ENCODE measurements around the gene RFXANK. TPM values are rescaled to one million over a fixed set of nuclear protein-coding genes. Genes with fewer than 3 reads are reported as not detected.

The RFXANK gene
- total RNA-seq, 1 donor from 2014 or later, result 111 TPM

GRCh38 chr19:19227217-19227616 lies 35.2 kb downstream of the RFXANK start:
- H3K36me3 Mint-ChIP-seq (ENCODE audit: low read depth), result no peaks in the 10 kb centered on the region
- TF ChIP-seq CTCF (conservative IDR thresholded peaks at IDR 0.05), result no peak
- H3K27me3 Mint-ChIP-seq (ENCODE audit: low read depth), result peaks cover 63% of the 10 kb centered on the region
- no peak overlapping the region for H3K27ac Mint-ChIP-seq (ENCODE audit: unreplicated experiment)
- H3K4me3 Mint-ChIP-seq, result no peak overlapping the region
- no peaks in the 10 kb centered on the region for H3K9me3 Mint-ChIP-seq
- H3K4me1 Mint-ChIP-seq, result no peaks in the 10 kb centered on the region
- no peak for DNase-seq (ENCODE audit: low read depth, low spot score)

- no peak for TF ChIP-seq CTCF (conservative IDR thresholded peaks at IDR 0.05)
- no peak for DNase-seq (ENCODE audit: low read depth, low spot score)
- Mint-ChIP-seq H3K27ac (ENCODE audit: unreplicated experiment) (no peak overlapping the region), H3K27me3 (ENCODE audit: low read depth) (peaks cover 50% of the 10 kb centered on the region), H3K4me1 (no peaks in the 10 kb centered on the region), H3K4me3 (no peak overlapping the region), H3K36me3 (ENCODE audit: low read depth) (peaks cover 3% of the 10 kb centered on the region), H3K9me3 (no peaks in the 10 kb centered on the region)
These were observed 37.6 kb downstream of the RFXANK start for GRCh38 chr19:19229701-19230100.

DNA sequence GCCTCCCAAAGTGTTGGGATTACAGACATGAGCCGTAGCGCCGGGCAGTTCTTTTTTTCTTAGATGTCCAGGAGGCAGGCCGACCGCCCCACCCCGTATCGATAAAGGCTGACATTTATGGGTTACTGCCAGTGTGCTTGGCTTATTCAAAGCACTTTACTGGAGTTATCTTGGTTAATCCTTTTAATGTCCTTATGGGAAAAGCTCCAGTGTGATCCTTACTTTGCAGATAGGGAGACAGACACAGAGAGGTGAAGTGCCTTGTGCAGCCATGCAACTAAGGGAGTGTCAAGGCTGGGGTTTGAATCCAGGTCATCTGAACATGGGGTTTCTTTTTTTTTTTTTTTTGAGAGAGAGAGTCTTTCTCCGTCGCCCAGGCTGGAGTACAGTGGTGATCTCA lies 38.9 kb downstream of the RFXANK start:
- no peak overlapping the region for H3K4me3 Mint-ChIP-seq
- DNase-seq (ENCODE audit: low read depth, low spot score), result no peak
- TF ChIP-seq CTCF (conservative IDR thresholded peaks at IDR 0.05), result no peak
- H3K27ac Mint-ChIP-seq (ENCODE audit: unreplicated experiment), result no peak overlapping the region
- H3K27me3 Mint-ChIP-seq (ENCODE audit: low read depth), result peaks cover 40% of the 10 kb centered on the region
- peaks cover 2% of the 10 kb centered on the region for H3K9me3 Mint-ChIP-seq
- no peaks in the 10 kb centered on the region for H3K4me1 Mint-ChIP-seq
- H3K36me3 Mint-ChIP-seq (ENCODE audit: low read depth), result peaks cover 3% of the 10 kb centered on the region

DNA sequence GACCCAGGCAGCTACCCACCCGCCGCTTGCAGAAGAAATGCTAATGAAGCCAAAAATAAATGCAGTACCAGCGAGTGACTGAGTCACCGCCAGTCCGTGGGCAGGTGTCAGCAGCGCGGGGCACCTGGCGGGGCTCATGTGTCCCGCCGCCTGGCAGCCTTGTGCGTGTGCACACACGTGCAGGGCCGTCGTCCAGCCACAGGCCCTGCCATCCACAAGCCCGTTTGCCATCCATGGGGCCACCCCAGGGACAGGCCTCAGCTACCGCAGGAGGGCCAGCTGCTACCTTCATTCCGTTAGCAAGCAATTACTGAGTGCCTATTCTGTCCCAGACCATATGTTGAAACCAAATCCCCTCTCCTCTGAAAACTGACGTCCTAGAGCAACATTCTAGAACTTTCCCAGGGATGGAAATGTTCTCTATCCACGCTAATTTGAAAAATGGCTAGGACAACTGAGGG lies 40.2 kb downstream of the RFXANK start:
- TF ChIP-seq CTCF (conservative IDR thresholded peaks at IDR 0.05), result no peak
- no peaks in the 10 kb centered on the region for H3K4me1 Mint-ChIP-seq
- H3K27me3 Mint-ChIP-seq (ENCODE audit: low read depth), result peaks cover 34% of the 10 kb centered on the region
- peaks cover 5% of the 10 kb centered on the region for H3K36me3 Mint-ChIP-seq (ENCODE audit: low read depth)
- no peak overlapping the region for H3K4me3 Mint-ChIP-seq
- no peak overlapping the region for H3K27ac Mint-ChIP-seq (ENCODE audit: unreplicated experiment)
- peaks cover 6% of the 10 kb centered on the region for H3K9me3 Mint-ChIP-seq
- DNase-seq (ENCODE audit: low read depth, low spot score), result no peak

- Mint-ChIP-seq H3K36me3 (ENCODE audit: low read depth) (peaks cover 5% of the 10 kb centered on the region), H3K9me3 (peaks cover 6% of the 10 kb centered on the region), H3K27me3 (ENCODE audit: low read depth) (peaks cover 26% of the 10 kb centered on the region), H3K4me3 (no peak overlapping the region), H3K27ac (ENCODE audit: unreplicated experiment) (no peak overlapping the region), H3K4me1 (no peaks in the 10 kb centered on the region)
- no peak for TF ChIP-seq CTCF (conservative IDR thresholded peaks at IDR 0.05)
- no peak for DNase-seq (ENCODE audit: low read depth, low spot score)
These were observed 42.3 kb downstream of the RFXANK start for GRCh38 chr19:19234220-19234816.
